Neural crest cell (in vitro differentiated cells): ENCODE results near the gene RAB6B. TPM values are rescaled to one million over a fixed set of nuclear protein-coding genes. Genes with fewer than 3 reads are reported as not detected.
A peak's percentile ranks its signal among the peaks of the same experiment; 100 is the strongest.

Experiments used
- DNase-seq: peaks from one replicate; pipeline ENCODE4 v3.0.0; 2021; ENCODE audit warnings: low read depth, mixed read lengths, low spot score
- H3K27ac Mint-ChIP-seq: one replicate; pipeline ENCODE4 v1.8.0; 2021; ENCODE audit warnings: mild to moderate bottlenecking, mixed read lengths; ENCODE audit not compliant: unreplicated experiment
- H3K27me3 Mint-ChIP-seq: 2 replicates; pipeline ENCODE4 v1.8.0; 2021; ENCODE audit warnings: low read depth, mild to moderate bottlenecking, mixed read lengths
- H3K36me3 Mint-ChIP-seq: 2 replicates; pipeline ENCODE4 v1.8.0; 2021; ENCODE audit warnings: low read depth, mild to moderate bottlenecking, mixed read lengths
- H3K4me1 Mint-ChIP-seq: 2 replicates; pipeline ENCODE4 v1.8.0; 2021; ENCODE audit warnings: mixed read lengths
- H3K4me3 Mint-ChIP-seq: one replicate; pipeline ENCODE4 v1.8.0; 2021; ENCODE audit warnings: mild to moderate bottlenecking, mixed read lengths
- H3K9me3 Mint-ChIP-seq: 2 replicates; pipeline ENCODE4 v1.8.0; 2021; ENCODE audit warnings: mixed read lengths
- total RNA-seq: library from RNA; stranded (reverse); gene quantifications from 2 replicates; pipeline ENCODE4 v1.2.1, GENCODE V29; 2021
- TF ChIP-seq, protein P1 (sequence below): fragments of 200-600 bp; sonication (generic); conservative IDR thresholded peaks from 2 replicates; pipeline ENCODE4 v1.5.0; 2021; ENCODE audit warnings: antibody characterized with exemption, mild to moderate bottlenecking

RAB6B gene
- total RNA-seq, 1 donor from 2014 or later = 15.5 TPM

DNA sequence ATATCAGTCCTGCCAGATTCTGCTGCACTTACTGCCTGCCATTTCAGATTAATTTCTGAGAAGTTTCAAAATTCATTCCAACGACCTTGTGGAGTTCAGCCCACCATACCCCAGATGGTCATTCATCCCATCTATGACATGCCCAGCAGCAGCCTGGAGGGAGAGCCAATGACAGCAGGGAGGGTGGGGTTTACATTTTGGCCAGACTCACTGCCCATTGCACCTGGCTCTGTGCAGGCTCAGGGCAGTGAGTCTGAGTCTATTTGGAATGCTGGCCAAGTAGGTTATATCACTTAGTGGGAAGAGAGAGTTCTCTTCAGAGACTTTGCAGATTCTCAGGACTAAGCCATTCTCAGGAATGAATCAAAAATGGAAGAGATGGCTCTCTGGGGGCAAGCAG is 68.5 kb downstream of the RAB6B start:
- TF ChIP-seq, protein P1, sequence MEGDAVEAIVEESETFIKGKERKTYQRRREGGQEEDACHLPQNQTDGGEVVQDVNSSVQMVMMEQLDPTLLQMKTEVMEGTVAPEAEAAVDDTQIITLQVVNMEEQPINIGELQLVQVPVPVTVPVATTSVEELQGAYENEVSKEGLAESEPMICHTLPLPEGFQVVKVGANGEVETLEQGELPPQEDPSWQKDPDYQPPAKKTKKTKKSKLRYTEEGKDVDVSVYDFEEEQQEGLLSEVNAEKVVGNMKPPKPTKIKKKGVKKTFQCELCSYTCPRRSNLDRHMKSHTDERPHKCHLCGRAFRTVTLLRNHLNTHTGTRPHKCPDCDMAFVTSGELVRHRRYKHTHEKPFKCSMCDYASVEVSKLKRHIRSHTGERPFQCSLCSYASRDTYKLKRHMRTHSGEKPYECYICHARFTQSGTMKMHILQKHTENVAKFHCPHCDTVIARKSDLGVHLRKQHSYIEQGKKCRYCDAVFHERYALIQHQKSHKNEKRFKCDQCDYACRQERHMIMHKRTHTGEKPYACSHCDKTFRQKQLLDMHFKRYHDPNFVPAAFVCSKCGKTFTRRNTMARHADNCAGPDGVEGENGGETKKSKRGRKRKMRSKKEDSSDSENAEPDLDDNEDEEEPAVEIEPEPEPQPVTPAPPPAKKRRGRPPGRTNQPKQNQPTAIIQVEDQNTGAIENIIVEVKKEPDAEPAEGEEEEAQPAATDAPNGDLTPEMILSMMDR = no peak
- Mint-ChIP-seq H3K4me1 (no peaks in the 10 kb centered on the region), H3K27me3 (no peaks in the 10 kb centered on the region), H3K4me3 (no peak overlapping the region), H3K27ac (no peak overlapping the region), H3K9me3 (no peaks in the 10 kb centered on the region), H3K36me3 (peaks cover 24% of the 10 kb centered on the region)
- no peak for DNase-seq

DNA sequence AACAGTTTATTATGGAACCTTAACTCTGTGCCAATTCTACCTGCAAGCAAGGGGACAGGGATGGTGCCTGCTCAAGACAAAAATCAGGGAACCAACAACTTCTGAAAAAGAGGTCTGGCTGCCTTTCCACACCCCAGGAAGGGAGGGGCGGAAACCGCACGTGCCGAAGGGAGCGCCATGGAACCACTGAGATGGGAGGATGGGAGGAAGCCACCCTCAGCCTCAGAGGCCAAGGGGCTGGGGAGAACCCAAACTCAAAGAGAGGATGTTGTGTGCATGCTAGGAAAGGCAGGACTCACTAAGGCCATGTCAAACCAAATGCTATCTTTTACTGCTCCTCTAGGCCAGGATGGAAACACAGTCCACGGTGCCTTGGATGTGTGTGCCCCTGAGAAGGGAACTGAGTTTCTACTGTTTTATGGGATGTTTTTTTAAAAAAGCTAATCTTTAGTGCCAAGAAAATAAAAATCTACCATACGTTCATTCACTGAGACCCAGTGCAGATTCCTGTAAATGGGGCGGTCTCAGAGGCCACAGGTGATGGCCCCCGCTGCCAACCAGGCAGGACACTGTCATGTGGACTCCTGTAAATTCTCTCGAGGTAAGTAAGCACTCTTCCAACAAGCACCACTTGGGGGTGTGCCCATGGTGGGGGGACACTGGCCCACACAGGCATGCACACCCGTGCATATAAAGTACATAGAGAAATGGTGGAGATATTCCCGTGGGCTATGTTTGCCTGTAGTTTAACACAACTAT is 69.5 kb downstream of the RAB6B start:
- Mint-ChIP-seq H3K27me3 (no peaks in the 10 kb centered on the region), H3K4me3 (no peak overlapping the region), H3K4me1 (peaks cover 5% of the 10 kb centered on the region), H3K36me3 (peaks cover 28% of the 10 kb centered on the region), H3K27ac (no peak overlapping the region), H3K9me3 (no peaks in the 10 kb centered on the region)
- TF ChIP-seq, protein P1 = no peak
- DNase-seq = no peak

DNA sequence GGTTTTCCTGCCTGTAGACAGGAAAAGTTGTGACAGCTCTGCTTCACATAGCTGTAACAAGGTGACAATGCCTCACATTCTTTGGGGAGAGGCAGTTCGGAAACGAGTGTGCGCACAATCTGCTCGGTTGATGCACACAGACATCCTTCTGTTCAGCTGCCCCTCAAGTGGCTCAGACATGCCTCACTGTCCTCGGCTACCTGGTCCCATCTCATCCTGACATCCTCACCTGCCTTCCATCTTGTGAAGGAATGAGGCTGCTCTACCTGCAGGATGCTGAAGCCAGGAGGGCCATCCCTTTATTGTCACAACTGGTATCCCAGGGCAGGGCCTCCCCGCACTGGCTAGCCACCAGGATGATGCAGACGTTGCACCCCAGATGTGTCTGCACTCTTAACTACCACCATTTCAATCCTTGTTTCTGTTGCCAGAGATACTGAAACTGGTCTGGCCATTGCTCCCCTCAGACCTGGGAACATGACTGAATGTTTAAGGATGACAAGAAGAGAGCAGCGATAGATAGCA is 70.7 kb downstream of the RAB6B start:
- H3K27ac Mint-ChIP-seq = no peak overlapping the region
- H3K4me1 Mint-ChIP-seq = peaks cover 5% of the 10 kb centered on the region
- H3K36me3 Mint-ChIP-seq = peaks cover 34% of the 10 kb centered on the region
- no peak for DNase-seq
- TF ChIP-seq, protein P1 = no peak
- no peaks in the 10 kb centered on the region for H3K27me3 Mint-ChIP-seq
- no peak overlapping the region for H3K4me3 Mint-ChIP-seq
- H3K9me3 Mint-ChIP-seq = no peaks in the 10 kb centered on the region

DNA sequence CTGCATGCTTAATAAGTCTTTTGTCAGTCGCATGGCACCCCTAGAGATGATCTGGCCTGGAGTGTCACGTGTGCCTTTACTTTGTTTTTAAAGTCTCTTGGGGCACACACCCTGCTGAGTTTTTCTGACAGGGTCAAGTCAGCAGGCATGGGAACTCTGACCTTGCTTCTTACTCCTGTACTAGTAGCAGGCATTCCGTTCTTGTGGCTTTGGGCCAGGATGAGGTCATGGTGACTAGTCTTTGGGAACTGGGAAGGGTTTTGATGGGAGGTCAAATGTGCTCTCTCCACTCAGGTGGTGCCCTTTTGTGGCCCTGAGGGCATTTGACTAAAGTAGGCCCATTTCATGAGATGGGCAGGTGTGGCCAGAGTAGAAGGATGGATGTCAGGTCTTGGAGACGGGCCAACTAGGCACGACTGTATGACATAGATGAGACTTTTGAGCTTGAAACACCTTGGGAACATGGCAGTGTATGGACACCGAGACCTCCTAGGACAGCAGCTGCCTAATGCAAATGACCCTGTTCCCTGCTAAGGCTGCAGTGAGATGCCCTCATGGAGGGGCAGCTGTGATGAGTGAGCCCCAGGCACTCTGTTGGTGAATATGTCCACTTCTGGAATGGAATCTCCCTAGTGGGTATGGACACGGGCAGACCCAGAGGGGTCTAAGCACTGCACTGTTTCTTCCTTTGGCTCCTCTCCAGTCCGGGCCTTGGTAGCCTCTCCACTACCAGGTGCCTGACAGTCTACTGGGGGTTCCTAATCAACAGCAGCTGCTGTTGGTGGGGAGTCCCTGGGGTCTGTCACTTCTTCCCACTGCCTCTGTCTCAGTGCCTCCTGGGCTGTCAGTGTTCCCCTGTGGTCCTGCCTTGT is 73.7 kb downstream of the RAB6B start:
- Mint-ChIP-seq H3K27me3 (no peaks in the 10 kb centered on the region), H3K36me3 (peaks cover 34% of the 10 kb centered on the region), H3K27ac (peak overlapping the region; percentile 14), H3K4me3 (no peak overlapping the region), H3K4me1 (peaks cover 5% of the 10 kb centered on the region), H3K9me3 (no peaks in the 10 kb centered on the region)
- no peak for DNase-seq
- TF ChIP-seq, protein P1 = no peak

DNA sequence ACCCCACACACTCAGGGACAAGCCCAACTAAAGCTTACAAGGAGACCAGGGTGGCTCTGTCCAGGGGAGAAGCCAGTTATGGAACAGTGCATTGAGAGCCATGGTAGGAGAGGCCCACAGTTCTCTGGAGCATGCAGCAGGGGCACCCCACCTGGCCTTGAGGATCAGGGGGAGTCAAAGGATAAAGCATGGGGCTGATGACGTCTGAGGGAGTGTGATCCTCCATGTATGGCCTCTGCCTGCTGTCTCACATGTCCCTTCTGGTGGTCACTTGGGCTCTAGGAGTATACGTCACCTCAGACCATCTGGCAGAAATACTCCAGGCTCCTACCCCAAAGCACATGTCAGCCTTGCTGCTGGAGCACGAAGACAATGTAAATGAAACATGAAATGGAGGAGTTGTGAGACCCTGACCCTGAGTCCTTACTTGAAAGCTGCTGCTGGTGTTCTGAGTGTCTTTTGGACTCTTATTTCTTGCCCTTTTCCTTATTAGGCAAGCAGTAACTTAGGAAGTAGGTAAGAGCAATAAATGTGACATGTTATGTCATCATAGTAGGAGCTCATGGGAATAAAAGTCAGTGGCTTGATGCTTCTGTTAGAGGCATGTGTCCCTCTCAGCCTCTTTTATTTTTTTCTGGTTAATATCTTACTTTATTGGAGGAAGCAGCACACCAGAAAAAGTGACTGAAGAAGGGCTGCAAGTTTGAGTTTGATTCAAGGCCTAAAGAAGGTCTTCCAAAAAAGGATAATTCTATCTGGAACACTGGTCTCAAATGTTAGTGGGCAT is 74.6 kb downstream of the RAB6B start:
- Mint-ChIP-seq H3K9me3 (no peaks in the 10 kb centered on the region), H3K27me3 (no peaks in the 10 kb centered on the region), H3K36me3 (peaks cover 31% of the 10 kb centered on the region), H3K27ac (no peak overlapping the region), H3K4me1 (peaks cover 5% of the 10 kb centered on the region), H3K4me3 (no peak overlapping the region)
- DNase-seq = no peak
- TF ChIP-seq, protein P1 = no peak
